Psoas muscle (tissue), 8 donors: Measurements from ENCODE around the gene HNRNPF. TPM values are rescaled to one million over a fixed set of nuclear protein-coding genes. Genes with fewer than 3 reads are reported as not detected.

Experiments used
- ATAC-seq, 4 donors: fragments of 200-7000 bp; cut with Tn5 transposase; one replicate each; pipeline ENCODE4 v1.9.1; 2020; ENCODE audit warnings: moderate library complexity in 3 of 4, mild to moderate bottlenecking in 2 of 4
- DNase-seq, 2 donors: peaks; one replicate each; pipeline ENCODE4 v3.0.0-alpha.2; 2020
- H3K27ac ChIP-seq: fragments of 200-600 bp; one replicate; pipeline ENCODE4 v1.8.0; 2022
- H3K27me3 ChIP-seq, 3 donors: fragments of 200-600 bp in 1 of 3; one replicate each; pipeline versions ENCODE4 v1.6.1 to v1.8.0; 2013 to 2022; ENCODE audit warnings: low read length in 2 of 3, mild to moderate bottlenecking in 2 of 3, moderate library complexity in 1 of 3; ENCODE audit not compliant: insufficient read depth in 3 of 3
- H3K36me3 ChIP-seq, 2 donors: fragments of 200-600 bp in 1 of 2; one replicate each; pipeline versions ENCODE4 v1.6.1 to v1.8.0; 2013 to 2022; ENCODE audit warnings: low read depth in 1 of 2, mild to moderate bottlenecking in 1 of 2, moderate library complexity in 1 of 2; ENCODE audit not compliant: insufficient read depth in 1 of 2
- H3K4me1 ChIP-seq: fragments of 200-600 bp; one replicate; pipeline ENCODE4 v1.8.0; 2022
- H3K4me3 ChIP-seq: fragments of 200-600 bp; one replicate; pipeline ENCODE4 v1.8.0; 2022; ENCODE audit warnings: mild to moderate bottlenecking
- H3K9me3 ChIP-seq: fragments of 200-600 bp; one replicate; pipeline ENCODE4 v1.8.0; 2022
- WGBS, 3 donors: extraction: QIAGEN DNeasy Blood & Tissue Kit; methylation state at CpG; one replicate each; pipeline versions ENCODE4 v1.1.6 to v1.1.7; 2013; 5-methylcytosine and 5-hydroxymethylcytosine counted together
- intact Hi-C, 2 donors: fragments of 100-400 bp; cut with DNase I; formaldehyde crosslinking; loops; one replicate each; pipeline versions ENCODE4 v1.11.0 to v1.14.2; 2022
- polyA plus RNA-seq, 3 donors: library from polyadenylated mRNA; stranded (reverse); fragments of 200-250 nt; gene quantifications; one replicate each; pipeline ENCODE4 v1.2.3, GENCODE V29; 2013
- total RNA-seq, 4 donors: library from RNA; stranded (reverse); fragmentation: NEBNext Ultra II Directional in 2 of 4; extraction: Animal tissue kit (Norgen Biotek cat#: 25700) in 2 of 4; gene quantifications; one replicate each; pipeline versions ENCODE4 v1.2.1 to v1.2.4, GENCODE V29; 2021 to 2023
- TF ChIP-seq, protein P1 (sequence below): fragments of 200-600 bp; IDR thresholded peaks from one replicate; pipeline ENCODE4 v1.8.0; 2022; ENCODE audit warnings: antibody characterized with exemption
- donor health status: healthy with polysubstance abuse.
- donor health status: DM: no; HTN: no; CAD: no; lungs with moderate emphysema.
- donor health status: Bipolar disorder and iron deficiency.
- donor health status: healthy.
- donor health status: DM: yes; HTN: yes; CAD: no.
- donor health status: DM: no; HTN: no; CAD: no.
- donor health status: DM: no; HTN: no; CAD: no.
- donor health status: DM: yes; HTN: yes; CAD: no.

HNRNPF gene
- total and polyA plus RNA-seq, 7 donors: 62.1 to 154 (median 89.7) TPM

DNA sequence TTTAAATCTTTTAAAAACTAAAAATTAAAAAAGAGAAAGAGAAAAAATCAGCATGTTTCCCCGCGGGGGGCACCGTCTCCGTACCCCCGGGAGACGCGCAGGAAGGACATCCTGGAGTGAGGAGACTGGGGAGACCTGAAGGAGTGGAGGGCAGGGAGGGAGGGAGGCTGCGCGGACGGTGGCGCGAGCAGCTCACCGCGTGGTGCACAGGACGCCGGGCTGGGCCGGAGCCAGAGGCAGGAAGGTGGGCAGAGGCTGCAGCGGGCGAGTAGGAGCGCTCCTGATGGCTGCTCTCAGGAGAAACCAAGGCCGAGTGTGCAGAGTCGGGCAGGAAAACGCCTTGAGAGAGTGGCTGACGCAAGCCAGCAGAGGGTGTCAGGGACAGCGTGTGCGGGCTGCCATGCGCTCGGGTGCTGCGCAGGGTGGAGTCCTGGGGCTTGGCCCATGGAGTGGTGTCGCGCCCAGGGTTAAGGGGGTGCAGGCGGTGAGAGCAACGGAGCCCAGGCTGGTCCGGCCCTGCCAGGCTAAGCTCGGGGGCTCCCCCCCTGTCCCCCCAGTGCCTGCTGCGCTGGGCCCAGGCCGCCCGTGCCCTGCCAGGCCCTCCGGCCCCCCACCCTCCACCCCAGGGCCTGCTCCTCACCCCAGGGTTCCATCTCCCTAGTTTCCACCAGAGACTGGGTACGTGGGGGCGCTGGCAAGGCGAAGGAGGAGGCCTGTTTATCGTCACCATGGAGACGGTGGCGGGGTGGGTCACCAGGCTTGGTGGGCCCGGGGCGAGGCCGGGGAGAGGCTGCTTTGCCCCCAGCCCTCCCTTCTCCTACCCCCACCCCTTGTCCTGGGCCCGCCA lies 66.5 kb downstream of the HNRNPF start:
- TF ChIP-seq, protein P1, sequence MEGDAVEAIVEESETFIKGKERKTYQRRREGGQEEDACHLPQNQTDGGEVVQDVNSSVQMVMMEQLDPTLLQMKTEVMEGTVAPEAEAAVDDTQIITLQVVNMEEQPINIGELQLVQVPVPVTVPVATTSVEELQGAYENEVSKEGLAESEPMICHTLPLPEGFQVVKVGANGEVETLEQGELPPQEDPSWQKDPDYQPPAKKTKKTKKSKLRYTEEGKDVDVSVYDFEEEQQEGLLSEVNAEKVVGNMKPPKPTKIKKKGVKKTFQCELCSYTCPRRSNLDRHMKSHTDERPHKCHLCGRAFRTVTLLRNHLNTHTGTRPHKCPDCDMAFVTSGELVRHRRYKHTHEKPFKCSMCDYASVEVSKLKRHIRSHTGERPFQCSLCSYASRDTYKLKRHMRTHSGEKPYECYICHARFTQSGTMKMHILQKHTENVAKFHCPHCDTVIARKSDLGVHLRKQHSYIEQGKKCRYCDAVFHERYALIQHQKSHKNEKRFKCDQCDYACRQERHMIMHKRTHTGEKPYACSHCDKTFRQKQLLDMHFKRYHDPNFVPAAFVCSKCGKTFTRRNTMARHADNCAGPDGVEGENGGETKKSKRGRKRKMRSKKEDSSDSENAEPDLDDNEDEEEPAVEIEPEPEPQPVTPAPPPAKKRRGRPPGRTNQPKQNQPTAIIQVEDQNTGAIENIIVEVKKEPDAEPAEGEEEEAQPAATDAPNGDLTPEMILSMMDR: no peak
- ATAC-seq (no peak), DNase-seq (no peak)
- Histone ChIP-seq H3K27me3 (peaks cover 0 to 19% (median 4%) of the 10 kb centered on the region in 3 donors), H3K4me1 (no peaks in the 10 kb centered on the region), H3K9me3 (no peaks in the 10 kb centered on the region), H3K27ac (no peak overlapping the region), H3K4me3 (no peak overlapping the region), H3K36me3 (no peaks in the 10 kb centered on the region)
- WGBS, 3 donors: 91 to 92% (median 92%) methylated on average over 42 to 49 of the region's 49 CpGs
- intact Hi-C loops: no loop called here

DNA sequence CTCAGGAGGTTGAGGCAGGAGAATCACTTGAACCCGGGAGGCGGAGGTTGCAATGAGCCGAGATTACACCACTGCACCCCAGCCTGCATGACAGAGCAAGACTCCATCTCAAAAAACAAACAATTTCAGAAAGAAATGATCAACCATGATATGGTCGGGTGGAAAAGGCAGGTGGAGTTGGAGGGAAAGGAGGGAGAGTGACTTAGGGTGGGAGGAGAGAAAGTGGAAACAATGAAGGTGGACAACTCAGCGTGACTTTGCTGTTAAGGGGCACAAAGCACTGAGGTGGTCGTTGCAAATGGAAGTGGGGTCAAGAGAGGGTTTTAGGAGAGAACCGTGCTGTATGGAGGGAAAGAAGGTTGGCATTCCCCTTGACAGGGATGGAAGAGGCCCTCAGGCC lies 67.5 kb downstream of the HNRNPF start:
- Histone ChIP-seq H3K4me3 (no peak overlapping the region), H3K27ac (no peak overlapping the region), H3K36me3 (no peaks in the 10 kb centered on the region), H3K27me3 (peaks cover 0 to 19% (median 4%) of the 10 kb centered on the region in 3 donors), H3K4me1 (no peaks in the 10 kb centered on the region), H3K9me3 (no peaks in the 10 kb centered on the region)
- DNase-seq: no peak
- no peak for ATAC-seq
- TF ChIP-seq, protein P1: no peak
- 82 to 87% (median 85%) methylated on average over 7 of the region's 7 CpGs for WGBS, 3 donors
- intact Hi-C loops: no loop called here

DNA sequence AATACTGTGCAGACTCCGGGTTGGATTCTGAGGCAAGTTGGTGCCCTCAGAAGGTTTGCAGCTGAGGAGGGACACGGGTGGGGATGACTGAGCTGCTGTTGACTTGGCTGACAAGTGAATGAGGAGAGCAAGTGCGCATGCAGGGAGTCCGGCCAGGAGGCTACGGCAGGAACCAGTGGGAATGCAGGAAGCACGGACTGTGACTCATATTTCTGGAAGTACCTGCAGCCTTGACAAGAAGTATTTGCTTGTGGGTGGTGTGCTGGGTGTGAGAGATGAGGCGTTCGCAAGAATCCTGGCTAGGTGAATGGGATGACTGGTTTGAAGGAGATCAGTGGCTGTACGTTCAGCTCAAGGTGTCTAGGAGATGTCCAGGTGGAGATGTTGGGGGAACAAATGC lies 68.4 kb downstream of the HNRNPF start:
- no peaks in the 10 kb centered on the region for H3K4me1 ChIP-seq
- H3K4me3 ChIP-seq: no peak overlapping the region
- TF ChIP-seq, protein P1: no peak
- intact Hi-C loops: no loop called here
- WGBS, 3 donors: 48 to 58% (median 53%) methylated on average over 9 of the region's 9 CpGs
- DNase-seq: no peak
- no peaks in the 10 kb centered on the region for H3K9me3 ChIP-seq
- H3K27me3 ChIP-seq: peaks cover 0 to 19% (median 4%) of the 10 kb centered on the region in 3 donors
- H3K27ac ChIP-seq: no peak overlapping the region
- ATAC-seq: no peak
- no peaks in the 10 kb centered on the region for H3K36me3 ChIP-seq

DNA sequence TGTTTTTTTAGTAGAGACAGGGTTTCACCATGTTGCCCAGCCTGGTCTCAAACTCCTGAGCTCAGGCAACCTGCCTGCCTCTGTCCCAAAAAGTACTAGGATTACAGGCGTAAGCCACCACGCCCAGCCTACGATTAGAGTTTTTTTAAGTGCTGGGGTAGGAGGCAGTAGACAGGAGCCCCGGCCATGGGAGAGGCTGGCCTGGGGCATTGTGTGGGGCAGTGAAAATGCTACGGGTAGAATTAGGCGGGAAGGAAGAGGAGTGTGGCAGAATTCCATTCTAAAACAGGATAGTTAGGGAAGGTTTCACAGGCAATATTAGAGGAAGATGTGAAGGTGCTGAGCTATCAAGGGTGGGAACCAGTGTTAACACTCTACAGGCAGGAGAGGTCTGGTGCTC lies 68.9 kb downstream of the HNRNPF start:
- H3K36me3 ChIP-seq: no peaks in the 10 kb centered on the region
- TF ChIP-seq, protein P1: no peak
- peaks cover 0 to 19% (median 4%) of the 10 kb centered on the region in 3 donors for H3K27me3 ChIP-seq
- DNase-seq (no peak), ATAC-seq (no peak)
- 78 to 85% (median 81%) methylated on average over 6 of the region's 6 CpGs for WGBS, 3 donors
- H3K9me3 ChIP-seq: no peaks in the 10 kb centered on the region
- H3K27ac ChIP-seq: no peak overlapping the region
- no peaks in the 10 kb centered on the region for H3K4me1 ChIP-seq
- no peak overlapping the region for H3K4me3 ChIP-seq
- intact Hi-C loops: no loop called here
